ENCODE measurements around the gene EYS.

The EYS gene

DNA sequence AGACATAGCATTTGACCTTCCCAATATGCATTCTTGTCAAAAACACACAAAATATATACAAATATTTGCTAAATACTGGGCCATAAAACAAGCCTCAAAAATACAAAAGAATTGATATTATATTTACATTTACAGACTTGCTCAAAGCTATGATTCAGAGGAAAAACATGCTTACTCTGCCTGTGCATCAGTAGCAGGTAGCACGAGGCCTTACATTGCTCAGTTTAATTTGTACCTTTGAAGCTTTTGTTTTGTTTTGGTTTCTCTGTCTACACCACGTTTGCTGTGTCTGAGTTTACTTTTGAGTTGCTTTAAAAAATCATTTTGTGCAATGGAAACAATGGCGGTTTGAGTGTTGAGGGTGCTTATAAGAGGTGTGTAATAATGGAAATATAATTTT lies 1972.1 kb downstream of the EYS start:
- TF ChIP-seq, protein P1, sequence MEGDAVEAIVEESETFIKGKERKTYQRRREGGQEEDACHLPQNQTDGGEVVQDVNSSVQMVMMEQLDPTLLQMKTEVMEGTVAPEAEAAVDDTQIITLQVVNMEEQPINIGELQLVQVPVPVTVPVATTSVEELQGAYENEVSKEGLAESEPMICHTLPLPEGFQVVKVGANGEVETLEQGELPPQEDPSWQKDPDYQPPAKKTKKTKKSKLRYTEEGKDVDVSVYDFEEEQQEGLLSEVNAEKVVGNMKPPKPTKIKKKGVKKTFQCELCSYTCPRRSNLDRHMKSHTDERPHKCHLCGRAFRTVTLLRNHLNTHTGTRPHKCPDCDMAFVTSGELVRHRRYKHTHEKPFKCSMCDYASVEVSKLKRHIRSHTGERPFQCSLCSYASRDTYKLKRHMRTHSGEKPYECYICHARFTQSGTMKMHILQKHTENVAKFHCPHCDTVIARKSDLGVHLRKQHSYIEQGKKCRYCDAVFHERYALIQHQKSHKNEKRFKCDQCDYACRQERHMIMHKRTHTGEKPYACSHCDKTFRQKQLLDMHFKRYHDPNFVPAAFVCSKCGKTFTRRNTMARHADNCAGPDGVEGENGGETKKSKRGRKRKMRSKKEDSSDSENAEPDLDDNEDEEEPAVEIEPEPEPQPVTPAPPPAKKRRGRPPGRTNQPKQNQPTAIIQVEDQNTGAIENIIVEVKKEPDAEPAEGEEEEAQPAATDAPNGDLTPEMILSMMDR (IDR thresholded peaks at IDR 0.05; ENCODE audit: control extremely low read depth, extremely low read depth, low read depth, missing control alignments): no peak
- DNase-seq (ENCODE audit: extremely low spot score): no peak
- POLR2A ChIA-PET: no interaction called here
- CTCF ChIA-PET: interaction anchor here (0.9 to 1.5 kb wide), 2 partner anchors 12 to 161 kb away, joined by 4 to 6 read pairs; no protein-coding TSS in a partner anchor

DNA sequence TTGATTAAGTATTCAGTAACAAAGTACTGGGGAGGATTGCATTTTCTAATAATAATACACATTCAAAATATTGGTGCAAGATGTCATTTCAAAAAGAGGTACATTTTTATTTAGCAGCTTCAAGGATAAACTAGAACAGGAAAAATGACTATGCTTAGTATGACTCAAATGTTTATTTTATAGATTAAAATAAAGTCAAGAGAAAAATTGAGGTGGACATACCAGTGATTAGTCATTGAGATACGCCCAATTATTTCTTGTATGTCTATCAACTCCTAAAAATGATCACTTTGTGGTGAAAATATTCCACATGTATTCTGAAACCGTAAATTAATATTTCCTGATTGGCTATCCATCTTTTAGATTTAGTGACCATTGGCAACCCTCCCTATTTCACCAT lies 1974.7 kb downstream of the EYS start:
- TF ChIP-seq, protein P1 (IDR thresholded peaks at IDR 0.05; ENCODE audit: control extremely low read depth, extremely low read depth, low read depth, missing control alignments): no peak
- ChIA-PET POLR2A (no interaction called here), CTCF (interaction anchor here (0.9 to 1.3 kb wide), 3 partner anchors 8 to 70 kb away, joined by 3 to 4 read pairs (median 3); no protein-coding TSS in a partner anchor)
- no peak for DNase-seq (ENCODE audit: extremely low spot score)

DNA sequence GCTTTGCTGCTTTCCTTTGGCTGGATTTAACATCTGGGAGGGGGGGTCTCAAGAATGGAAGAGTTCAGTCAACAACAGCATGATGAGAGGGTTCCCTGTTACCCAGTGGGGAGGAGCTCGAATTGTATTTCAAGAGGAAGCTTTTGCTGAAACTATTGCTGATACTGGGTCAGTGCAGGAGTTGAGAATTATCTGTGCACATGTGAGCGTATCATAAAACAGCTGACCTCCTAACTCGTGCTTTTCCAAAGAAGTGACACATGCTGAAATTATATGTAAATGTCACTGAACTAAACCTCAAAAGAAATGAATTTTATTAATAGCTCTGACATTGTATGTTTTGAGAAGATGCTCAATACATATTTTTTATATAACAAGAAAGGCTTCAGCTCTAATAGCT lies 1975.1 kb downstream of the EYS start:
- CTCF ChIA-PET: interaction anchor here (0.9 to 1.3 kb wide), 3 partner anchors 8 to 70 kb away, joined by 3 to 4 read pairs (median 3); no protein-coding TSS in a partner anchor
- DNase-seq (ENCODE audit: extremely low spot score): no peak

DNA sequence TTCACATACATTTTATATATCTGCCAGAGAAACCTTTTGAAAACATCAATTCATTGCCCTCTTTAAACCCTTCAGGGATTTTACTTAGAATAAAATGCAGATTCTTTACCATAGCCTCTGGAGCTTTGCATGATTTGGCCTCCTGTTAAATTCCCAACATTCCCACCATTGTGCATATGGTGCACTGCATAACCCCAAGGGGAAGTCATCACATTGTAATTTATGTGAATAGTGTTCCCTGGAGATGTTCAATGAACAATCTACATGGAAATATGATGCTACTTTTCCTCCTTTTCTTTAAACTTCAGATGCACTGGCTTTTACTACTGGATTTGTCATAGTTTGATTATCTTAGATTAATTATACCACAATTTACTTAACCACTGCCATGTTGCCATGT lies 1976.7 kb downstream of the EYS start:
- ChIA-PET POLR2A (no interaction called here), CTCF (no interaction called here)
- TF ChIP-seq, protein P1 (IDR thresholded peaks at IDR 0.05; ENCODE audit: control extremely low read depth, extremely low read depth, low read depth, missing control alignments): no peak
- no peak for DNase-seq (ENCODE audit: extremely low spot score)

More for the DNA sequence above, 1975.1 kb downstream of the EYS start:
- TF ChIP-seq, protein P1 (IDR thresholded peaks at IDR 0.05; ENCODE audit: control extremely low read depth, extremely low read depth, low read depth, missing control alignments): no peak
- POLR2A ChIA-PET: no interaction called here

DNA sequence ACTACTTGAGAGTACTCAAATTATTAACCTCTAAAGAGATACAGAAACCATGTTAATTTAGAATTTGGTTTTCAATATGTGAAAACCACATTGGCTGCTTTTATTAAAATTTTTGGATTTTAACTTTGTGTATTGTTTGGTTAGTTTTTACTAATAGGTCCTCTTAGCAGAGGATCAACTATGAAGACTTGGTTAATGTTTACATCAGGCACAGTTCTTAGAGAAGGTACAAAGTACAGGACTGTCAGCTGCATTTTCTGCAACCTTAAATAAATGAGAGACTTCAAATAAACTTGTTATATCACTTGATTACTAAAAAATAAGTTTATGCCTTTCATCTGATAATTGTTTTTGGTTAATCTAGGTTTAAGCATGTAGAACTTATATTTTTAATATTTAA lies 1982.3 kb downstream of the EYS start:
- ChIA-PET POLR2A (no interaction called here), CTCF (interaction anchor here (1.8 kb wide), 1 partner anchor 17 kb away, joined by 4 read pairs; no protein-coding TSS in a partner anchor)
- DNase-seq (ENCODE audit: extremely low spot score): no peak
- TF ChIP-seq, protein P1 (IDR thresholded peaks at IDR 0.05; ENCODE audit: control extremely low read depth, extremely low read depth, low read depth, missing control alignments): no peak

DNA sequence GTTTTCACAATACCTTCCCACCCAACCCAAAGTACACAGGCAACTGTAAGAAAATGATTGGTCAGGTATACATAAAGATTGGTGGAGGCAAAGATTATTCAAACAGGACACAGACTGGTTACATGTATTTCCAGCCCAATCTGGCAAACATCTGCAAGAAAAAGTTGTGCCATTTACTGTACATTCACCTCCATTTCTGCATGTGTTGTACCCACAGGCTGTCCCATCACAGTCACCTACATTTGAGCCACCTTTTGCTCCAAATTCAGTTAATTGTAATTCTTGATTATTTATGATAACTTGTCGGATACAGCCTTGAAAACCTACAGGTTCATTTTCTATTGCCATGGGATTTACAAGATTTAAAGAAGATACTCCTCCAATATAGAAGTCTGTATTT lies 1985.8 kb downstream of the EYS start:
- POLR2A ChIA-PET: no interaction called here
- no peak for DNase-seq (ENCODE audit: extremely low spot score)
- CTCF ChIA-PET: no interaction called here
- TF ChIP-seq, protein P1 (IDR thresholded peaks at IDR 0.05; ENCODE audit: control extremely low read depth, extremely low read depth, low read depth, missing control alignments): no peak

All from GM10248 (cell line).